GM12878 (cell line): Measurements from ENCODE around the gene LRRC61. TPM values are rescaled to one million over a fixed set of nuclear protein-coding genes. Genes with fewer than 3 reads are reported as not detected.

Experiments used
- BACH1 ChIP-seq: fragments of 450-650 bp; IDR thresholded peaks from 2 replicates; pipeline ENCODE4 v1.6.1; 2017; ENCODE audit warnings: mild to moderate bottlenecking, borderline replicate concordance
- BRCA1 ChIP-seq: IDR thresholded peaks from 2 replicates; pipeline ENCODE4 v1.6.1; 2011; ENCODE audit warnings: low read depth, low read length, improper control_type of control experiment
- CREM ChIP-seq: IDR thresholded peaks from 2 replicates; pipeline ENCODE4 v1.6.1; 2014; ENCODE audit warnings: antibody characterized with exemption, low read depth
- E2F4 ChIP-seq: IDR thresholded peaks from 2 replicates; pipeline ENCODE4 v1.6.1; 2012; ENCODE audit warnings: low read depth, low read length, improper control_type of control experiment
- IKZF1 ChIP-seq: fragments of 450-650 bp; conservative IDR thresholded peaks from 2 replicates; pipeline ENCODE4 v1.6.1; 2017; ENCODE audit warnings: antibody characterized with exemption, mild to moderate bottlenecking
- JUND ChIP-seq: IDR thresholded peaks from 2 replicates; pipeline ENCODE4 v1.6.1; 2012; ENCODE audit warnings: low read depth, mild to moderate bottlenecking, low read length, improper control_type of control experiment, moderate library complexity
- MYC ChIP-seq: IDR thresholded peaks from 2 replicates; pipeline ENCODE4 v1.6.1; 2011; ENCODE audit warnings: mild to moderate bottlenecking, low read length, moderate library complexity, inconsistent platforms; ENCODE audit not compliant: insufficient read depth, insufficient replicate concordance, insufficient read length, severe bottlenecking
- NFXL1 ChIP-seq: fragments of 450-650 bp; IDR thresholded peaks from 2 replicates; pipeline ENCODE4 v1.6.1; 2017; ENCODE audit warnings: antibody characterized with exemption, mild to moderate bottlenecking, borderline replicate concordance
- NFYB ChIP-seq: IDR thresholded peaks from 2 replicates; pipeline ENCODE4 v1.6.1; 2011; ENCODE audit warnings: low read depth, mild to moderate bottlenecking, low read length, improper control_type of control experiment, moderate library complexity; ENCODE audit not compliant: insufficient read depth
- RAD51 ChIP-seq: fragments of 450-650 bp; IDR thresholded peaks from 2 replicates; pipeline ENCODE4 v1.6.1; 2016; ENCODE audit warnings: moderate library complexity, mild to moderate bottlenecking, inconsistent platforms
- SUZ12 ChIP-seq: fragments of 200-600 bp; sonication (generic); IDR thresholded peaks from one replicate; pipeline ENCODE4 v1.6.1; 2018; ENCODE audit warnings: antibody characterized with exemption, mild to moderate bottlenecking; ENCODE audit not compliant: unreplicated experiment
- YBX1 ChIP-seq: fragments of 450-650 bp; IDR thresholded peaks from 2 replicates; pipeline ENCODE4 v1.6.1; 2016; ENCODE audit warnings: antibody characterized with exemption
- ZNF217 ChIP-seq: fragments of 450-650 bp; IDR thresholded peaks from 2 replicates; pipeline ENCODE4 v1.6.1; 2017; ENCODE audit warnings: antibody characterized with exemption, mild to moderate bottlenecking
- ZNF592 ChIP-seq: fragments of 450-650 bp; IDR thresholded peaks from 2 replicates; pipeline ENCODE4 v1.6.1; 2017; ENCODE audit warnings: mild to moderate bottlenecking, moderate library complexity
- polyA plus RNA-seq, 11 experiments: library from polyadenylated mRNA; depleted of rRNA in 4 of 11; unstranded in 6 of 11; stranded (reverse) in 5 of 11; fragments of >200 nt; fragmentation: Nextera tagmentation in 4 of 11; fragmentation: Illumina TruSeq in 1 of 11; extraction: Ambion mirVana in 4 of 11; extraction: Trizol in 1 of 11; gene quantifications; 1 replicate in 1 of 11; 2 replicates in 10 of 11; pipeline versions ENCODE4 v1.2.1 to v1.2.3, GENCODE V29; 2011 to 2016; ENCODE audit warnings: inconsistent platforms in 2 of 11, missing spikeins in 2 of 11, low read depth in 1 of 11
- total RNA-seq, 4 experiments: library from RNA; depleted of rRNA in 3 of 4; stranded (reverse); fragments of >200 nt in 3 of 4; fragmentation: Illumina TruSeq in 1 of 4; extraction: Trizol in 1 of 4; gene quantifications; 2 replicates each; pipeline versions ENCODE4 v1.2.1 to v1.2.3, GENCODE V29; 2013 to 2021
- TF ChIP-seq, protein P1 (sequence below): fragments of 450-650 bp; IDR thresholded peaks from 2 replicates; pipeline ENCODE4 v1.6.1; 2017; ENCODE audit warnings: mild to moderate bottlenecking, low read depth, inconsistent platforms; ENCODE audit not compliant: poor library complexity, severe bottlenecking
- TF ChIP-seq, protein P2 (sequence below): fragments of 450-650 bp; IDR thresholded peaks from 2 replicates; pipeline ENCODE4 v1.6.1; 2014; ENCODE audit warnings: mild to moderate bottlenecking
- TF ChIP-seq, protein P3 (sequence below): fragments of 150-350 bp; IDR thresholded peaks from 2 replicates; pipeline ENCODE4 v1.6.1; 2014; ENCODE audit warnings: mild to moderate bottlenecking, low read depth, low read length
- TF ChIP-seq, protein P4 (sequence below): IDR thresholded peaks from 2 replicates; pipeline ENCODE4 v1.6.1; 2012; ENCODE audit warnings: low read depth, low read length, improper control_type of control experiment
- TF ChIP-seq, protein P5 (sequence below): IDR thresholded peaks from 2 replicates; pipeline ENCODE4 v1.6.1; 2012; ENCODE audit warnings: low read depth, low read length, improper control_type of control experiment

The LRRC61 gene
- total and polyA plus RNA-seq, 10 of the 15 experiments (the other 5 are each of a cell fraction or from before 2014, with no cell fraction given) = 1.4 to 54.2 (median 21.8) TPM

GRCh38 chr7:150367677-150368095 is 44.5 kb downstream of the LRRC61 start (continued):
- no peak for TF ChIP-seq E2F4
- no peak for TF ChIP-seq NFXL1
- TF ChIP-seq SUZ12 = no peak
- TF ChIP-seq BACH1 = peak; percentile 28; the same call in 1 of the 2 replicates
- TF ChIP-seq BRCA1 = no peak
- TF ChIP-seq, protein P1, sequence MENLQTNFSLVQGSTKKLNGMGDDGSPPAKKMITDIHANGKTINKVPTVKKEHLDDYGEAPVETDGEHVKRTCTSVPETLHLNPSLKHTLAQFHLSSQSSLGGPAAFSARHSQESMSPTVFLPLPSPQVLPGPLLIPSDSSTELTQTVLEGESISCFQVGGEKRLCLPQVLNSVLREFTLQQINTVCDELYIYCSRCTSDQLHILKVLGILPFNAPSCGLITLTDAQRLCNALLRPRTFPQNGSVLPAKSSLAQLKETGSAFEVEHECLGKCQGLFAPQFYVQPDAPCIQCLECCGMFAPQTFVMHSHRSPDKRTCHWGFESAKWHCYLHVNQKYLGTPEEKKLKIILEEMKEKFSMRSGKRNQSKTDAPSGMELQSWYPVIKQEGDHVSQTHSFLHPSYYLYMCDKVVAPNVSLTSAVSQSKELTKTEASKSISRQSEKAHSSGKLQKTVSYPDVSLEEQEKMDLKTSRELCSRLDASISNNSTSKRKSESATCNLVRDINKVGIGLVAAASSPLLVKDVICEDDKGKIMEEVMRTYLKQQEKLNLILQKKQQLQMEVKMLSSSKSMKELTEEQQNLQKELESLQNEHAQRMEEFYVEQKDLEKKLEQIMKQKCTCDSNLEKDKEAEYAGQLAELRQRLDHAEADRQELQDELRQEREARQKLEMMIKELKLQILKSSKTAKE = peak; percentile 91
- TF ChIP-seq, protein P2, sequence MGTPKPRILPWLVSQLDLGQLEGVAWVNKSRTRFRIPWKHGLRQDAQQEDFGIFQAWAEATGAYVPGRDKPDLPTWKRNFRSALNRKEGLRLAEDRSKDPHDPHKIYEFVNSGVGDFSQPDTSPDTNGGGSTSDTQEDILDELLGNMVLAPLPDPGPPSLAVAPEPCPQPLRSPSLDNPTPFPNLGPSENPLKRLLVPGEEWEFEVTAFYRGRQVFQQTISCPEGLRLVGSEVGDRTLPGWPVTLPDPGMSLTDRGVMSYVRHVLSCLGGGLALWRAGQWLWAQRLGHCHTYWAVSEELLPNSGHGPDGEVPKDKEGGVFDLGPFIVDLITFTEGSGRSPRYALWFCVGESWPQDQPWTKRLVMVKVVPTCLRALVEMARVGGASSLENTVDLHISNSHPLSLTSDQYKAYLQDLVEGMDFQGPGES = no peak
- TF ChIP-seq, protein P3, sequence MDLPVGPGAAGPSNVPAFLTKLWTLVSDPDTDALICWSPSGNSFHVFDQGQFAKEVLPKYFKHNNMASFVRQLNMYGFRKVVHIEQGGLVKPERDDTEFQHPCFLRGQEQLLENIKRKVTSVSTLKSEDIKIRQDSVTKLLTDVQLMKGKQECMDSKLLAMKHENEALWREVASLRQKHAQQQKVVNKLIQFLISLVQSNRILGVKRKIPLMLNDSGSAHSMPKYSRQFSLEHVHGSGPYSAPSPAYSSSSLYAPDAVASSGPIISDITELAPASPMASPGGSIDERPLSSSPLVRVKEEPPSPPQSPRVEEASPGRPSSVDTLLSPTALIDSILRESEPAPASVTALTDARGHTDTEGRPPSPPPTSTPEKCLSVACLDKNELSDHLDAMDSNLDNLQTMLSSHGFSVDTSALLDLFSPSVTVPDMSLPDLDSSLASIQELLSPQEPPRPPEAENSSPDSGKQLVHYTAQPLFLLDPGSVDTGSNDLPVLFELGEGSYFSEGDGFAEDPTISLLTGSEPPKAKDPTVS = no peak
- no peak for TF ChIP-seq NFYB
- TF ChIP-seq, protein P4, sequence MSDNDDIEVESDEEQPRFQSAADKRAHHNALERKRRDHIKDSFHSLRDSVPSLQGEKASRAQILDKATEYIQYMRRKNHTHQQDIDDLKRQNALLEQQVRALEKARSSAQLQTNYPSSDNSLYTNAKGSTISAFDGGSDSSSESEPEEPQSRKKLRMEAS = no peak
- no peak for TF ChIP-seq MYC
- no peak for TF ChIP-seq CREM
- no peak for TF ChIP-seq IKZF1
- TF ChIP-seq YBX1 = no peak
- TF ChIP-seq ZNF217 = 0 out of 2 replicates have a peak, but pooled peaks have one; percentile 56
- TF ChIP-seq RAD51 = peak; percentile 36
- TF ChIP-seq, protein P5, sequence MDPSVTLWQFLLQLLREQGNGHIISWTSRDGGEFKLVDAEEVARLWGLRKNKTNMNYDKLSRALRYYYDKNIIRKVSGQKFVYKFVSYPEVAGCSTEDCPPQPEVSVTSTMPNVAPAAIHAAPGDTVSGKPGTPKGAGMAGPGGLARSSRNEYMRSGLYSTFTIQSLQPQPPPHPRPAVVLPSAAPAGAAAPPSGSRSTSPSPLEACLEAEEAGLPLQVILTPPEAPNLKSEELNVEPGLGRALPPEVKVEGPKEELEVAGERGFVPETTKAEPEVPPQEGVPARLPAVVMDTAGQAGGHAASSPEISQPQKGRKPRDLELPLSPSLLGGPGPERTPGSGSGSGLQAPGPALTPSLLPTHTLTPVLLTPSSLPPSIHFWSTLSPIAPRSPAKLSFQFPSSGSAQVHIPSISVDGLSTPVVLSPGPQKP = no peak
- TF ChIP-seq ZNF592 = no peak
- no peak for TF ChIP-seq JUND
